Metanephros (tissue), 2 donors: ENCODE measurements around the gene HOXD4. TPM values are rescaled to one million over a fixed set of nuclear protein-coding genes. Genes with fewer than 3 reads are reported as not detected.
A peak's percentile ranks its signal among the peaks of the same experiment; 100 is the strongest.

Source experiments
- small RNA-seq: library from RNA; depleted of rRNA; stranded (forward); fragments of <200 nt; gene quantifications from one replicate; pipeline ENCODE3, GENCODE V24; 2014; ENCODE audit warnings: low replicate concordance
- total RNA-seq: library from RNA; depleted of rRNA; stranded (reverse); fragments of >200 nt; gene quantifications from one replicate; pipeline ENCODE4 v1.2.3, GENCODE V29; 2014

HOXD4 gene
- 48.2 TPM for total RNA-seq

GRCh38 chr2:176151442-176152287, at the start of gene HOXD4:
Gene HOXD4, plus strand, starts transcription at chr2:176151550. Its CDS starts 84 bp downstream, at chr2:176151634.

GRCh38 chr2:176106581-176107539, 44.5 kb upstream of the HOXD4 start, which contains the start of gene HOXD11:
Gene HOXD11, plus strand, starts transcription at chr2:176107280. Its CDS starts 76 bp downstream, at chr2:176107356.

GRCh38 chr2:176115883-176116813, 35.2 kb upstream of the HOXD4 start, which contains the start of gene HOXD10:
Gene HOXD10, plus strand, starts transcription at chr2:176116778. Its CDS starts 56 bp downstream, at chr2:176116834.

GRCh38 chr2:176122683-176123410, 28.5 kb upstream of the HOXD4 start, which contains the start of gene HOXD9:
Gene HOXD9, plus strand, starts transcription at chr2:176122719. Its CDS starts 50 bp downstream, at chr2:176122769.

GRCh38 chr2:176128982-176129796, 22.2 kb upstream of the HOXD4 start, which contains the start of gene HOXD8:
Gene HOXD8, plus strand, starts transcription at chr2:176129705. Its CDS starts 662 bp downstream, at chr2:176130367.

GRCh38 chr2:176156807-176157498, 5.6 kb downstream of the HOXD4 start, which contains the start of gene HOXD3:
Gene HOXD3, plus strand, starts transcription at chr2:176157307. Its CDS starts 11,808 bp downstream, at chr2:176169115.

GRCh38 chr2:176187899-176188773, 36.8 kb downstream of the HOXD4 start, which contains the start of gene HOXD1:
Gene HOXD1, plus strand, starts transcription at chr2:176188668. Its CDS starts 134 bp downstream, at chr2:176188802.

Small RNA genes within 50 kb of the gene (small RNA-seq; reads per million reads assigned to genes)
- gene MIR10B = 204,125 reads per million, percentile 100 among the genes with 10 or more reads in this experiment

Other genes starting within 250 kb of the HOXD4 start
- 29.4 TPM for gene LNPK, start 149.3 kb upstream of the HOXD4 start, total RNA-seq
- gene EVX2, start 67.6 kb upstream of the HOXD4 start, total RNA-seq = not detected
- 0.06 TPM for gene HOXD13, start 58.8 kb upstream of the HOXD4 start, total RNA-seq
- gene HOXD12, start 51.8 kb upstream of the HOXD4 start, total RNA-seq = 0.23 TPM
- 40.2 TPM for gene HOXD11, start 44.3 kb upstream of the HOXD4 start, total RNA-seq
- 86.1 TPM for gene HOXD10, start 34.8 kb upstream of the HOXD4 start, total RNA-seq
- gene HOXD9, start 28.8 kb upstream of the HOXD4 start, total RNA-seq = 50.0 TPM
- 69.9 TPM for gene HOXD8, start 21.8 kb upstream of the HOXD4 start, total RNA-seq
- gene HOXD3, start 5.8 kb downstream of the HOXD4 start, total RNA-seq = 74.7 TPM
- 5.5 TPM for gene HOXD1, start 37.1 kb downstream of the HOXD4 start, total RNA-seq
- gene MTX2, start 117.9 kb downstream of the HOXD4 start, total RNA-seq = 74.2 TPM